ES-I3 (cell line): ENCODE data around the gene GASK1B.

Experiments
- H3K36me3 ChIP-seq: 2 replicates; pipeline ENCODE4 v1.6.1; 2013; ENCODE audit warnings: mild to moderate bottlenecking, low read length, control low read depth, moderate library complexity; ENCODE audit not compliant: insufficient read depth
- H3K4me1 ChIP-seq: 2 replicates; pipeline ENCODE4 v1.6.1; 2013; ENCODE audit warnings: mild to moderate bottlenecking, control low read depth, low read length; ENCODE audit not compliant: insufficient read depth
- H3K9ac ChIP-seq: 2 replicates; pipeline ENCODE4 v1.6.1; 2013; ENCODE audit warnings: low read depth, mild to moderate bottlenecking, low read length, moderate library complexity
- H3K9me3 ChIP-seq: 2 replicates; pipeline ENCODE4 v1.6.1; 2013; ENCODE audit warnings: mild to moderate bottlenecking, low read length, moderate library complexity; ENCODE audit not compliant: control insufficient read depth, insufficient read depth

GASK1B gene

DNA sequence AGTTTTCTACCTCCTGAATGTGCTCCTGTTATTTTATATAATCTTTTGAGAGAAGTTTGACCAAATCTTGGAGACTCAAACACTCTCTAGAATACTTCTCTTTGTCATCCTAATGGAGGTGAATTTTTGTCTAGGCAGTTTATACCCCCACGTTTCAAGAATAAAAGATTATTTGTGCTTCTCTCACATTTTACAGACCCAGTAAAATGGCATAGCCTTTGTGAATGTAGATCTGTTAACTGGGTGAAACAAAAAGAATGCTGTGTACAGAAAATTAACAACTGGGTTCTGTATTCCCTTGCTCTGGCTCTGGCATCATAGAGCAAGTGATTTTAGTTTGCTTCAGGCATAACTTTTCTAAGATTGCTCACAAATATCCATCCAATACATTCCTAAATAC, 26.1 kb downstream of the GASK1B start:
- Histone ChIP-seq H3K9ac (no peak overlapping the region), H3K36me3 (no peaks in the 10 kb centered on the region), H3K4me1 (no peaks in the 10 kb centered on the region), H3K9me3 (no peaks in the 10 kb centered on the region)

DNA sequence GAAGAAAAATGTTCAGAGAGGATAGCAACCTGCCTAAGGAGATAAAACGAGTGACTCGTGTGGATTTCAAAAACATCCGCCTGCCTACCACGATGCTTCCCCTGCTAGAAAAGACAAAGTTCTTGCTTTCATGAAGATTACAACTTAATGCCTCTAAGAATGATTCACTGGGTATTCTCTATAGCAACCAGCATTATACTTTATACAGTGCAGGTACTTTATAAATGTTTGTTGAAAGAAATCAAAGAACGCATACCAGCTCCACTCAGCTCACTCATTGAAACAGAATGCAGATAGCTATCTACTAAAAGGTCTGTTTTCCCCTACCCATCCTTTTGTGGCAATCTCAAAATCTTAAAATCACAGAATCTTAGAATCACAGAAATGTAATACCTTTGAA, 33.7 kb downstream of the GASK1B start:
- Histone ChIP-seq H3K9me3 (no peaks in the 10 kb centered on the region), H3K9ac (no peak overlapping the region), H3K36me3 (no peaks in the 10 kb centered on the region), H3K4me1 (no peaks in the 10 kb centered on the region)

DNA sequence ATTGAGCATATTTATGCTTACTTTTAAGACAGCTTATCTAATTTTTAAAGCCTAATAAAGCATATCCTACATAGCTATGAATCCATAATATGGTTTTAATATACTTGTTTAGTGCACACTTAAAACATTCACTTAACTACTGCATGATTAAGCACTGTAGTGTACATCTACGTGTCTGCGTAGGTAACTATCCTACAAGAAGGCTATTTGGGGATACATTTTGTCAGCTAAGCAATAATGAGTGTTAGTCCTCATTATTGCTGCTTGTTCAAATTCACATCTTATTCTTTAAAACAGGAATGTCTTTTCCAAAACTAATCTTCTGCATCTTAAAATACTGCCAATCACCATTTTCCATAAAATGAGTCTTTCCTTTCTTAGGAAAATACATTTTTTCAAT, 38.6 kb downstream of the GASK1B start:
- H3K4me1 ChIP-seq: no peaks in the 10 kb centered on the region
- no peak overlapping the region for H3K9ac ChIP-seq
- H3K9me3 ChIP-seq: no peaks in the 10 kb centered on the region
- no peaks in the 10 kb centered on the region for H3K36me3 ChIP-seq

DNA sequence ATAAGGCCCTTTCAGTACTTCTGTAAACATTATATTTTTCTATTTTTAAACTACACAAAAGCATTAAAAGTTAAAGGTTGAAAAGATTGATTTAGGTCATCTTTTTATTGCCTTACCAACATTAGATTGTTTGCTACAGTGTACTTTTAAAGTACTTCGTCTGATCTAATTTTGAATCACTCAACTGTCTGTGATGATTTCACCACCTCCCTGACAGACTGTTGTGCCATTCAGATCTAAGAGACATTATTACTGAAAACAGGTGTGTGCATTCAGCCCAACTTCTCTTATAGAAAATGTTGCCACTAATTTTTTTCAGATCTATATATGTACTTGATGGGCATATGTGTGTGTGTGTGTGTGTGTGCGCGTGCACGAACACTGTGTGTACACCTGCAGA, 39.3 kb downstream of the GASK1B start:
- H3K4me1 ChIP-seq: no peaks in the 10 kb centered on the region
- no peaks in the 10 kb centered on the region for H3K36me3 ChIP-seq
- no peaks in the 10 kb centered on the region for H3K9me3 ChIP-seq
- H3K9ac ChIP-seq: no peak overlapping the region

DNA sequence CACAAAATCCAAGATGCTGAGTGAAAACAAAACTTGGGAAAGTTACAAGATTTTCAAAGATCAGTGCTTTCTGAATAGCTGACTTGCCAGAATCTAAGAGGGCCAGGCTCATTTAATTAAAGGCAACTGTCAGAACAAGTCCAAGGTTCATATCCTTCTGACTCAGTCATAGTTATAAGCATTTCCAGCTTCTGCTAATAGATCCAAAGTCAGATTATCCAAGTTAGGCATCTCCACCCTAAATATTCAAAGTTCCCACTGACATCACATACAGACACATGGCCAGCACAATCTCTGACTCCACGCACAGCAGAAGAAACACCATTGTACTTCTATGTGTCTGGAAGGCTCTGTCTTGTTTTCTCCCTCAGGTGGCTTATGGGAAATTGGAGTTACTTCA, 41.8 kb downstream of the GASK1B start:
- H3K9me3 ChIP-seq: no peaks in the 10 kb centered on the region
- no peaks in the 10 kb centered on the region for H3K36me3 ChIP-seq
- no peaks in the 10 kb centered on the region; the same call in 1 of the 2 replicates for H3K4me1 ChIP-seq
- no peak overlapping the region for H3K9ac ChIP-seq

DNA sequence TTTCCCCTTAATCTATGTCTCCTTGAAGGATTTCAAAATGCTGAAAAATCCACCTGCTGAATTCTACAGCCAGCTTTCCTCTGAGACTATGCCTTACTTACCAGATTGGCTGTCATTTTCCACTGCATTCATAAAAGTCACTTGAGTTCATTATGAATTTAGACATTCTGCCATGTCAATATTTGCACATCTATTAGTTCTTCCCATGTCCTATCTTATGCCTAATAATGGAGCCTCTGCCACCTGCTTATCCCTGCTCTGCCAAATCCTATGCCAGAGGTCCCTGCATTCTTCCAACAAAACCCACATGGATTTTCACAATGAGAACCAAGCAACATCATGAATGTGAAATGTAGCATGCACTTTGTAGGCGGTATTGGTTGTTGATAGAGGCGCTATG, 42.6 kb downstream of the GASK1B start:
- H3K9ac ChIP-seq: no peak overlapping the region
- H3K9me3 ChIP-seq: no peaks in the 10 kb centered on the region
- peaks cover 5% of the 10 kb centered on the region; the same call in 1 of the 2 replicates for H3K4me1 ChIP-seq
- H3K36me3 ChIP-seq: no peaks in the 10 kb centered on the region

DNA sequence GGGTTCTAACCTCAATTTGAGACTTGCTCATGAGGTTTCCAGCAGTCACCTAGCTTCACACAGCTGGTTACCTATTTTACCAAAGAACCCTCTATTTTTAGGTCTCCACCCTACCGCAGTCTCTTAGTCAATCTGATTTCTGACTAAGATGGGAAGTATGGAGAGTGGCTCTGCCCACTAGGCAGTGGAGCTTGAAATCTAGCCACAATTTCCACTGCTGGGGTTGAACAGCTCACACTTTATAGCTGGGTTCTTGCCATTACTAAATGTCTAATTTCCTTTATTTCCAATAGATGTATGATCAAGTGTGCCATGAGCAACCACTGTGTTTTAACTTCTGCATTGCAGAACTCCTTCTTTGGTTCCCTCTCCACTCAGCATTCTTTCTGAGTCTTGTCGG, 43.1 kb downstream of the GASK1B start:
- H3K4me1 ChIP-seq: peaks cover 7% of the 10 kb centered on the region; the same call in 1 of the 2 replicates
- H3K36me3 ChIP-seq: no peaks in the 10 kb centered on the region
- no peak overlapping the region for H3K9ac ChIP-seq
- H3K9me3 ChIP-seq: no peaks in the 10 kb centered on the region

DNA sequence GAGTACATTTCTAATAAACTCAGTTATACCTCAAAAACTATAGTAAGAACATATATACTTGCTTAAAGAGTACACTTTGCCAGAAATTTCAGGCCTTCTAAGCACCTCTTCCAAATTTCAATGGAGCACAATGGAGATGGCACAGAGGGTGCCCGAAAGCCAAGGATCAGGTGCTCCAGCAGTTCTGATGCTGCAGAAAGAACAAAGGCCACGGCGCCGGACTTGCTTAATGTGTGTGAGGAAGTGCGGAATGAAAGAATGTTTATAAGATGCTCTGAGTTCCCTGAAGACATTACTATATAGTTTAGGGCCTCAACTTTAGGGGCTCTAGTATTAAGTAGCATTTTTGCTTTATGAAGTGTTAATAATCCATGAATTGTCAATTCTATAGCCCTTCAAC, 44.3 kb downstream of the GASK1B start:
- H3K9me3 ChIP-seq: no peaks in the 10 kb centered on the region
- peaks cover 7% of the 10 kb centered on the region; the same call in 1 of the 2 replicates for H3K4me1 ChIP-seq
- no peak overlapping the region for H3K9ac ChIP-seq
- no peaks in the 10 kb centered on the region for H3K36me3 ChIP-seq

DNA sequence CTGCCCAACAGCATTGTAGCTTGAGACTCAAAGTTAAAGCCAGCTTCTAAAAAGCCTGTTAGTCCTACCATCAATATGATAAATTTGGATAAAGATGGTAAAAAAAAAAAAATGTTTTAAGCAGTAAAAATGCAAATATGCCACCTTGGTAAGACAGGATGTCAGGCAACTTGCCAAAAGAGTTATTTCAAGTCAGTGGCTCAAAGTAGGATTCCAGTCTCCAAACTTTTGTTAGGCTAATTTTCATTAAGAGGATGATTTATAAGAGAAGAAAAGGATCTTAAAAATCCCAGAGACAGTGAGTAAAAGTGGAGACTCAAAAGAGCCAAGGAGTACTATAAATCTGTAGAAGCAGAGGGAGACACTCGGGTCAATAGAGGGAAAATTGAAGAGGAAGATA, 47.5 kb downstream of the GASK1B start:
- H3K36me3 ChIP-seq: no peaks in the 10 kb centered on the region

More for the DNA sequence above, 47.5 kb downstream of the GASK1B start:
- H3K9ac ChIP-seq: no peak overlapping the region
- H3K4me1 ChIP-seq: peaks cover 15% of the 10 kb centered on the region; the same call in 1 of the 2 replicates
- no peaks in the 10 kb centered on the region for H3K9me3 ChIP-seq
